NCI-H1436 treated with DMSO at 0.1 percent for 48 hours (cell line): ENCODE results near the gene ZNF354C.
"Not testable (repeated sequence)": the region's sequence is repeated elsewhere in the genome, so short reads cannot be mapped to it uniquely, and the experiment has no call there.

Source experiments
- DNase-seq: peaks from one replicate; lab custom pipeline; 2025; lab: John Stamatoyannopoulos, UW

Gene ZNF354C

GRCh38 chr5:179060116-179061008, at the start of gene ZNF354C:
Gene ZNF354C, plus strand, starts transcription at chr5:179060373. Its CDS starts 1,696 bp downstream, at chr5:179062069.
- no peak for DNase-seq

GRCh38 chr5:179023528-179024189, 36.5 kb upstream of the ZNF354C start, which contains the start of gene ZNF879:
Gene ZNF879, plus strand, starts transcription at chr5:179023804. Its CDS starts 1,201 bp downstream, at chr5:179025005.
- DNase-seq: no peak

GRCh38 chr5:179033004-179033580, 27.1 kb upstream of the ZNF354C start:
- no peak for DNase-seq

- DNase-seq: no peak
These were observed 15.4 kb upstream of the ZNF354C start for GRCh38 chr5:179044765-179045164.

- DNase-seq: no peak
These were observed 8.4 kb upstream of the ZNF354C start for GRCh38 chr5:179051784-179052183.

- DNase-seq: no peak
These were observed 6.0 kb upstream of the ZNF354C start for GRCh38 chr5:179054036-179054785.

GRCh38 chr5:179054876-179055275, 5.3 kb upstream of the ZNF354C start:
- DNase-seq: no peak

GRCh38 chr5:179055436-179055835, 4.7 kb upstream of the ZNF354C start:
- DNase-seq: no peak

- DNase-seq: no peak
These were observed 4.3 kb upstream of the ZNF354C start for GRCh38 chr5:179055841-179056240.

GRCh38 chr5:179061025-179061424, 852 bp downstream of the ZNF354C start:
- DNase-seq: no peak

- no peak for DNase-seq
These were observed 5.5 kb downstream of the ZNF354C start for GRCh38 chr5:179065703-179066102.

- DNase-seq: no peak
These were observed 19.2 kb downstream of the ZNF354C start for GRCh38 chr5:179079165-179079987.

- no peak for DNase-seq
These were observed 20.6 kb downstream of the ZNF354C start for GRCh38 chr5:179080724-179081123.

- DNase-seq: no peak
These were observed 29.3 kb downstream of the ZNF354C start for GRCh38 chr5:179089502-179089901.

- not testable (repeated sequence) for DNase-seq
These were observed 41.1 kb downstream of the ZNF354C start for GRCh38 chr5:179101282-179101681.

- DNase-seq: no peak
These were observed 50.4 kb downstream of the ZNF354C start for GRCh38 chr5:179110528-179110927.

- DNase-seq: no peak
These were observed 51.4 kb downstream of the ZNF354C start for GRCh38 chr5:179111267-179112207.

GRCh38 chr5:179112469-179113142, 52.4 kb downstream of the ZNF354C start:
- no peak for DNase-seq

- DNase-seq: no peak
These were observed 53.0 kb downstream of the ZNF354C start for GRCh38 chr5:179113143-179113530.
